ENCODE measurements around the gene SLC24A3.

Gene SLC24A3

GRCh38 chr20:19495905-19496703 is 283.7 kb downstream of the SLC24A3 start:
- no peak for DNase-seq (ENCODE audit: low read depth in 3 of 3, low spot score in 1 of 3)

- no peak for DNase-seq (ENCODE audit: low read depth in 3 of 3, low spot score in 1 of 3)
These were observed 284.6 kb downstream of the SLC24A3 start for GRCh38 chr20:19497064-19497463.

- DNase-seq (ENCODE audit: low read depth in 3 of 3, low spot score in 1 of 3) = no peak
These were observed 286.3 kb downstream of the SLC24A3 start for GRCh38 chr20:19498756-19499155.

GRCh38 chr20:19501476-19502115 is 289.2 kb downstream of the SLC24A3 start:
- no peak for DNase-seq (ENCODE audit: low read depth in 3 of 3, low spot score in 1 of 3)

- no peak for DNase-seq (ENCODE audit: low read depth in 3 of 3, low spot score in 1 of 3)
These were observed 289.7 kb downstream of the SLC24A3 start for GRCh38 chr20:19502169-19502568.

- no peak for DNase-seq (ENCODE audit: low read depth in 3 of 3, low spot score in 1 of 3)
These were observed 291.8 kb downstream of the SLC24A3 start for GRCh38 chr20:19504251-19504650.

- no peak for DNase-seq (ENCODE audit: low read depth in 3 of 3, low spot score in 1 of 3)
These were observed 293.6 kb downstream of the SLC24A3 start for GRCh38 chr20:19506021-19506420.

GRCh38 chr20:19508449-19508848 is 296.0 kb downstream of the SLC24A3 start:
- DNase-seq (ENCODE audit: low read depth in 3 of 3, low spot score in 1 of 3) = no peak

- no peak for DNase-seq (ENCODE audit: low read depth in 3 of 3, low spot score in 1 of 3)
These were observed 298.2 kb downstream of the SLC24A3 start for GRCh38 chr20:19510611-19511010.

GRCh38 chr20:19511931-19512330 is 299.5 kb downstream of the SLC24A3 start:
- DNase-seq (ENCODE audit: low read depth in 3 of 3, low spot score in 1 of 3) = no peak

- DNase-seq (ENCODE audit: low read depth in 3 of 3, low spot score in 1 of 3) = no peak
These were observed 300.6 kb downstream of the SLC24A3 start for GRCh38 chr20:19512886-19513677.

- no peak for DNase-seq (ENCODE audit: low read depth in 3 of 3, low spot score in 1 of 3)
These were observed 302.6 kb downstream of the SLC24A3 start for GRCh38 chr20:19515074-19515473.

GRCh38 chr20:19519466-19519865 is 307.0 kb downstream of the SLC24A3 start:
- DNase-seq (ENCODE audit: low read depth in 3 of 3, low spot score in 1 of 3) = no peak

- no peak for DNase-seq (ENCODE audit: low read depth in 3 of 3, low spot score in 1 of 3)
These were observed 307.8 kb downstream of the SLC24A3 start for GRCh38 chr20:19520261-19520660.

- no peak for DNase-seq (ENCODE audit: low read depth in 3 of 3, low spot score in 1 of 3)
These were observed 309.8 kb downstream of the SLC24A3 start for GRCh38 chr20:19522071-19522801.

- DNase-seq (ENCODE audit: low read depth in 3 of 3, low spot score in 1 of 3) = no peak
These were observed 310.6 kb downstream of the SLC24A3 start for GRCh38 chr20:19522836-19523590.

GRCh38 chr20:19524691-19525090 is 312.2 kb downstream of the SLC24A3 start:
- DNase-seq (ENCODE audit: low read depth in 3 of 3, low spot score in 1 of 3) = no peak

GRCh38 chr20:19527509-19527908 is 315.1 kb downstream of the SLC24A3 start:
- no peak for DNase-seq (ENCODE audit: low read depth in 3 of 3, low spot score in 1 of 3)

GRCh38 chr20:19528286-19529030 is 316.0 kb downstream of the SLC24A3 start:
- DNase-seq (ENCODE audit: low read depth in 3 of 3, low spot score in 1 of 3) = no peak

- no peak for DNase-seq (ENCODE audit: low read depth in 3 of 3, low spot score in 1 of 3)
These were observed 317.6 kb downstream of the SLC24A3 start for GRCh38 chr20:19530006-19530405.
